SKM-1 (cell line): ENCODE data around the gene BCL2.
"Not testable (repeated sequence)": the region's sequence is repeated elsewhere in the genome, so short reads cannot be mapped to it uniquely, and the experiment has no call there.

ENCODE experiments used
- DNase-seq: peaks from one replicate; lab custom pipeline; 2025; ENCODE audit not compliant: unreplicated experiment; lab: John Stamatoyannopoulos, UW

BCL2 gene

GRCh38 chr18:63319383-63320122 lies at the start of gene BCL2:
Gene BCL2 (minus strand): TSS chr18:63319769.
- peak; percentile 31 for DNase-seq

GRCh38 chr18:63368611-63369010 lies 49.0 kb upstream of the BCL2 start:
- DNase-seq = no peak

GRCh38 chr18:63367053-63367953 lies 47.7 kb upstream of the BCL2 start, which contains the start of gene KDSR:
Gene KDSR (minus strand): TSS chr18:63367206. CDS start chr18:63367118, 88 bp downstream.
- peak; percentile 89 for DNase-seq

GRCh38 chr18:63366213-63367052 lies 46.9 kb upstream of the BCL2 start:
- no peak for DNase-seq

- no peak for DNase-seq
Observed at GRCh38 chr18:63365876-63366212, 46.3 kb upstream of the BCL2 start.

GRCh38 chr18:63363951-63364350 lies 44.4 kb upstream of the BCL2 start:
- DNase-seq = no peak

GRCh38 chr18:63363420-63363819 lies 43.9 kb upstream of the BCL2 start:
- not testable (repeated sequence) for DNase-seq

GRCh38 chr18:63356272-63356896 lies 36.8 kb upstream of the BCL2 start:
- DNase-seq = no peak

GRCh38 chr18:63350230-63350629 lies 30.7 kb upstream of the BCL2 start:
- no peak for DNase-seq

- no peak for DNase-seq
Observed at GRCh38 chr18:63348508-63349136, 29.1 kb upstream of the BCL2 start.

GRCh38 chr18:63346480-63347183 lies 27.1 kb upstream of the BCL2 start:
- no peak for DNase-seq

GRCh38 chr18:63346031-63346430 lies 26.5 kb upstream of the BCL2 start:
- DNase-seq = no peak

- DNase-seq = no peak
Observed at GRCh38 chr18:63344918-63345317, 25.3 kb upstream of the BCL2 start.

- DNase-seq = no peak
Observed at GRCh38 chr18:63344263-63344662, 24.7 kb upstream of the BCL2 start.

GRCh38 chr18:63342206-63342605 lies 22.6 kb upstream of the BCL2 start:
- peak; percentile 22 for DNase-seq

GRCh38 chr18:63339920-63340484 lies 20.4 kb upstream of the BCL2 start:
- no peak for DNase-seq

- no peak for DNase-seq
Observed at GRCh38 chr18:63336366-63337099, 17.0 kb upstream of the BCL2 start.

GRCh38 chr18:63331105-63331504 lies 11.5 kb upstream of the BCL2 start:
- no peak for DNase-seq
